ENCODE data around the gene GRAMD2B.
"Not testable (repeated sequence)": the region's sequence is repeated elsewhere in the genome, so short reads cannot be mapped to it uniquely, and the experiment has no call there.

Gene GRAMD2B, protein sequence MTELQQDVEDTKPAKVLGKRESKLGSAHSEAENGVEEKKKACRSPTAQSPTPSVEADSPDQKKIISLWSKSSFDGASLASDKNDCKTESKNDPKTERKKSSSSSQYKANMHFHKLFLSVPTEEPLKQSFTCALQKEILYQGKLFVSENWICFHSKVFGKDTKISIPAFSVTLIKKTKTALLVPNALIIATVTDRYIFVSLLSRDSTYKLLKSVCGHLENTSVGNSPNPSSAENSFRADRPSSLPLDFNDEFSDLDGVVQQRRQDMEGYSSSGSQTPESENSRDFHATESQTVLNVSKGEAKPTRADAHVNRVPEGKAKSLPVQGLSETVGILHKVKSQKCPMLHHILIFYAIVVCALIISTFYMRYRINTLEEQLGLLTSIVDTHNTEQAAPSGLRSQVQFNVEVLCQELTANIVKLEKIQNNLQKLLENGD

GRCh38 chr5:126422994-126423788, at the start of gene GRAMD2B:
GRAMD2B (plus strand) TSS chr5:126423409; CDS start chr5:126423607, 198 bp downstream.
- ATAC-seq (peak; percentile 91), DNase-seq (peak; percentile 67)
- no peaks in the 10 kb centered on the region for H3K9me3 Mint-ChIP-seq
- H3K36me3 Mint-ChIP-seq (ENCODE audit: low read depth), result peaks cover 3% of the 10 kb centered on the region
- H3K4me3 Mint-ChIP-seq, result peak within 1 kb of the TSS; percentile 87
- H3K4me1 Mint-ChIP-seq, result peaks cover 28% of the 10 kb centered on the region
- H3K27me3 Mint-ChIP-seq, result no peaks in the 10 kb centered on the region
- H3K27ac Mint-ChIP-seq, result peak within 1 kb of the TSS; percentile 82

DNA sequence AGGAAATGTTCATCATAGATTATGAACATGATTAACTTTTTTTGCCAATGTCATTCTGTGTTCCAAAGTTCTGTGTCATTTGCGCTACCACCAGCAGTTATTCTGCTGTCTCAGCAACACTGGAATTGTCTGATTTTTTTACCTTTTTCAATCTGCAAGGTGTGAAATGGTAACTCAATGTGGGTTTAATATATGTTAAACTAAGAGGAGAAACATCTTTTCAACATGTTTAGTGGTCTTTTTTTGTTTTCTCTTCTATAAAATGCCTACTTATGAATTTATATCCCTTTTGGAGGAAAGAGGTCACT, 49.1 kb upstream of the GRAMD2B start:
- H3K36me3 Mint-ChIP-seq (ENCODE audit: low read depth), result no peaks in the 10 kb centered on the region
- no peak for ATAC-seq
- H3K4me3 Mint-ChIP-seq, result no peak overlapping the region
- no peak for DNase-seq
- H3K27me3 Mint-ChIP-seq, result no peaks in the 10 kb centered on the region
- no peak overlapping the region for H3K27ac Mint-ChIP-seq
- no peaks in the 10 kb centered on the region for H3K9me3 Mint-ChIP-seq
- peaks cover 17% of the 10 kb centered on the region for H3K4me1 Mint-ChIP-seq

DNA sequence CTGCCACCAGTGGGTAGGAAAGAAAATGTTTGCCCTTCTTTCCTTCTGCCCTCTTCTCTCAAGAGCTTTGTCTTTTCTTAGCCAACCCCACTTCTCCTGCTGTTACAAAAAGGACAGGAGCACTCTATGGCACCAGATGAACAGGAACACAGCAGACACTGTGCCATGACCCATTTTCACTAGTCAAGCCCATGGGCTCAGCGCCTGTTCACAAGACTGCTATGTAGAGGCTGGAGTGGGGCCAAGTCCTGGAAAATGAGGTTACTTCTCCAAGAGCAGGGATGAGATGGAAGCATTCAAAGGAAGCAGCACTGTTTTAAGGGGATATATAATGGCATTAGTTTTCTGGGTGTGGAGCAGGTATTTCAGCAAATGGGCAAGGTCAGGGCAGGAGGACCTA, 46.8 kb upstream of the GRAMD2B start:
- Mint-ChIP-seq H3K36me3 (ENCODE audit: low read depth) (no peaks in the 10 kb centered on the region), H3K9me3 (peaks cover 3% of the 10 kb centered on the region), H3K4me3 (no peak overlapping the region), H3K27me3 (no peaks in the 10 kb centered on the region), H3K27ac (no peak overlapping the region), H3K4me1 (peaks cover 17% of the 10 kb centered on the region)
- ATAC-seq, result no peak
- no peak for DNase-seq

DNA sequence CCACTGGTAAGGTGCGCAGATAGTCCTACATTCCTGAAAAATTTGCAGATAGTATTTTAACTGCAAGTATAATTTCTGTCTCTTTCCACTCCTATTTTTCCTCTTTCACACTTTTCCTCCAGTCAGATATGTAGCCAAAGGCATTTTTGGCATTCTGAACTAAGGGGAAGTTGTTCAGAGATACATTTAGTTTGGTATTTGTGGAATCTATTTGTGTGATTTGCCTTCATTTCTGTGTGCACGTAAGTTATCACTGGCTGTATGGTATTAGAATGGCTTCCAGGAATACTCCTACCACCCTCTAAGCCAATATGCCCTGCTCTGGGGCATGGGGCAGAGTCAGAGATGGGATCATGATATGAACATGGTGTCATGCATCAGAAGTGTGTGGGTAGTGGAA, 45.8 kb upstream of the GRAMD2B start:
- Mint-ChIP-seq H3K36me3 (ENCODE audit: low read depth) (no peaks in the 10 kb centered on the region), H3K27ac (no peak overlapping the region), H3K27me3 (no peaks in the 10 kb centered on the region), H3K4me1 (peaks cover 17% of the 10 kb centered on the region), H3K9me3 (peaks cover 10% of the 10 kb centered on the region), H3K4me3 (no peak overlapping the region)
- ATAC-seq, result no peak
- no peak for DNase-seq

DNA sequence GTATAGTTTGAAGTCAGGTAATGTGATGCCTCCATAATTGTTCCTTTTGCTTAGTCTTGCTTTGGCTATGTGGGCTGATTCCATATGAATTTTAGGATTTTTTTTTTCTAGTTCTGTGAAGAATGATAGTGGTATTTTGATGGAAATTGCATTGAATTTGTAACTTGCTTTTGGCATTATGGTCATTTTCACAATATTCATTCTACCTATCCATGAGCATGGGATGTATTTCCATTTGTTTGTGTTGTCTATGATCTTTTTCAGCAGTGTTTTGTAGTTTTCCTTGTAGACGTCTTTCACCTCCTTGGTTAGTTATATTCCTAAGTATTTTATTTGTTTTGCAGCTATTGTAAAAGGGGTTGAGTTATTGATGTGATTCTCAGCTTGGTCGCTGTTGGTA, 42.9 kb upstream of the GRAMD2B start:
- not testable (repeated sequence) for H3K36me3 Mint-ChIP-seq (ENCODE audit: low read depth); H3K27ac Mint-ChIP-seq; ATAC-seq; H3K27me3 Mint-ChIP-seq; DNase-seq; H3K4me1 Mint-ChIP-seq; H3K4me3 Mint-ChIP-seq
- peaks cover 13% of the 10 kb centered on the region for H3K9me3 Mint-ChIP-seq

DNA sequence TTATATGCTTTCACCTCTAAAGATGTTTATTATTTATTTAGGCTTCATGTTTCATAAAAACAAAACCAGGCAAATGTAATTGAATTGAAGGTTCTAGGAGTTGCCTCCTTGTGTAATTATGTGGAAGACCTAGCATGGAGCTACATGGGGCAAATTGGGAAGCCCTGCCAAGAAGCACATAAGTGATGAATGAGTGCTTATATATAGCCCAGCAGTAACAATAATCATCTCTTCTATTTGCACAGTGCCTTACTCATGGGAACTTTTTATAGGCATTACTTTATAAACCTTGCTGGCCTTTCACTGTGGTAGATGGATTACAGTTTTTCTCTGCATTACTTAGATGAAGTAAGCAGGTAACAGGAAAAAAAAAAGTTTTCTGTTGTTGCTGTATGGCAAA, 40.0 kb upstream of the GRAMD2B start:
- ATAC-seq (no peak), DNase-seq (no peak)
- H3K27me3 Mint-ChIP-seq, result no peaks in the 10 kb centered on the region
- peaks cover 13% of the 10 kb centered on the region for H3K9me3 Mint-ChIP-seq
- H3K36me3 Mint-ChIP-seq (ENCODE audit: low read depth), result no peaks in the 10 kb centered on the region
- H3K27ac Mint-ChIP-seq, result no peak overlapping the region
- H3K4me3 Mint-ChIP-seq, result no peak overlapping the region
- H3K4me1 Mint-ChIP-seq, result no peaks in the 10 kb centered on the region

DNA sequence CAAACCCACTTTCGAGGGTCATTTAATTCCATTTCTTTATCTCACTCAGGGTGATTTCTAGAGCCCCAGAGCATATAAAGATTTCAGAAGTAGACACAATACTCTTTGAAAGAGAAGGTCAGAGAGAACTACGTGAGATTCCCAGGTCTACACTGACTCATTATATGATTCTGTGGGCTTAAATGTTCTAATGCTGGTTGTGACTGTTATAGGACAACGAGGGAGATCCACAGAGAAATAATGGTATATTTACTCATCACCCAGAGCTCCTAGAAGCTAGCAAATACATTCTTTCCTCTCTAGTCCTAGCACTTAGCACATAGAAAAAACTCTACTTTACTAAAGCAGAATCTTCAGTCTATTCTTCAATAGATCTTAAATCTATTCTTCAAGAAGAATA, 39.4 kb upstream of the GRAMD2B start:
- peaks cover 13% of the 10 kb centered on the region for H3K9me3 Mint-ChIP-seq
- H3K27ac Mint-ChIP-seq, result no peak overlapping the region
- no peaks in the 10 kb centered on the region for H3K36me3 Mint-ChIP-seq (ENCODE audit: low read depth)
- no peaks in the 10 kb centered on the region for H3K27me3 Mint-ChIP-seq
- DNase-seq (no peak), ATAC-seq (no peak)
- H3K4me3 Mint-ChIP-seq, result no peak overlapping the region
- no peaks in the 10 kb centered on the region for H3K4me1 Mint-ChIP-seq

GRCh38 chr5:126384985-126385384, 38.2 kb upstream of the GRAMD2B start:
- Mint-ChIP-seq H3K4me1 (no peaks in the 10 kb centered on the region), H3K27ac (no peak overlapping the region), H3K9me3 (peaks cover 13% of the 10 kb centered on the region), H3K27me3 (no peaks in the 10 kb centered on the region), H3K36me3 (ENCODE audit: low read depth) (no peaks in the 10 kb centered on the region), H3K4me3 (no peak overlapping the region)
- ATAC-seq (no peak), DNase-seq (no peak)

GRCh38 chr5:126385524-126386502, 37.4 kb upstream of the GRAMD2B start:
- ATAC-seq (no peak), DNase-seq (no peak)
- no peak overlapping the region for H3K4me3 Mint-ChIP-seq
- H3K4me1 Mint-ChIP-seq, result no peaks in the 10 kb centered on the region
- no peaks in the 10 kb centered on the region for H3K36me3 Mint-ChIP-seq (ENCODE audit: low read depth)
- H3K9me3 Mint-ChIP-seq, result peaks cover 13% of the 10 kb centered on the region
- H3K27me3 Mint-ChIP-seq, result no peaks in the 10 kb centered on the region
- no peak overlapping the region for H3K27ac Mint-ChIP-seq

- H3K4me1 Mint-ChIP-seq, result no peaks in the 10 kb centered on the region
- no peak overlapping the region for H3K4me3 Mint-ChIP-seq
- H3K9me3 Mint-ChIP-seq, result no peaks in the 10 kb centered on the region
- DNase-seq, result no peak
- H3K27me3 Mint-ChIP-seq, result no peaks in the 10 kb centered on the region
- H3K36me3 Mint-ChIP-seq (ENCODE audit: low read depth), result no peaks in the 10 kb centered on the region
- no peak overlapping the region for H3K27ac Mint-ChIP-seq
- ATAC-seq, result no peak
These were observed 34.0 kb upstream of the GRAMD2B start for GRCh38 chr5:126389179-126389578.

- Mint-ChIP-seq H3K4me3 (no peak overlapping the region), H3K27me3 (no peaks in the 10 kb centered on the region), H3K4me1 (no peaks in the 10 kb centered on the region), H3K27ac (no peak overlapping the region), H3K36me3 (ENCODE audit: low read depth) (no peaks in the 10 kb centered on the region), H3K9me3 (no peaks in the 10 kb centered on the region)
- ATAC-seq, result no peak
- no peak for DNase-seq
These were observed 33.2 kb upstream of the GRAMD2B start for GRCh38 chr5:126390051-126390450.

DNA sequence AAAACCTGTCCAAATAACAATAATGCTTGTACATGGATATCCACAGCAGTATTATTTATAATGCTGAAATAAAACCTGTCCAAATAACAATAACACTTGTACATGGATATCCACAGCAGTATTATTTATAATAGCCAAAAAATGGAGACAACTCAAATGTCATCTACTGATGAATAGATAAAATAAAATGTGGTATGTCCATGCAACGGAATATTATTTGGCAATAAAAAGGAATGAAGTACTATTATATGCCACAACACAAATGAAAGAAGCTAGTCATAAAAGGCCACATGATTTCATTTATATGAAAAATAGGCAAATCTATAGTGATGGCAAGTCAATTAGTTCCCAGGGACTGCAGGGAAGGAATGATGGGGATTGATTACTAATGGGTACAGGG, 31.8 kb upstream of the GRAMD2B start:
- DNase-seq (no peak), ATAC-seq (no peak)
- Mint-ChIP-seq H3K4me3 (no peak overlapping the region), H3K27me3 (no peaks in the 10 kb centered on the region), H3K4me1 (no peaks in the 10 kb centered on the region), H3K9me3 (no peaks in the 10 kb centered on the region), H3K36me3 (ENCODE audit: low read depth) (no peaks in the 10 kb centered on the region), H3K27ac (no peak overlapping the region)

- Mint-ChIP-seq H3K4me1 (no peaks in the 10 kb centered on the region), H3K9me3 (peaks cover 8% of the 10 kb centered on the region), H3K4me3 (no peak overlapping the region), H3K36me3 (ENCODE audit: low read depth) (no peaks in the 10 kb centered on the region), H3K27me3 (no peaks in the 10 kb centered on the region), H3K27ac (no peak overlapping the region)
- DNase-seq, result no peak
- ATAC-seq, result no peak
These were observed 28.9 kb upstream of the GRAMD2B start for GRCh38 chr5:126394211-126394788.

GRCh38 chr5:126395198-126395597, 28.0 kb upstream of the GRAMD2B start:
- ATAC-seq, result no peak
- no peaks in the 10 kb centered on the region for H3K4me1 Mint-ChIP-seq

More at GRCh38 chr5:126395198-126395597, 28.0 kb upstream of the GRAMD2B start:
- no peak for DNase-seq
- Mint-ChIP-seq H3K27ac (no peak overlapping the region), H3K4me3 (no peak overlapping the region), H3K9me3 (peaks cover 16% of the 10 kb centered on the region), H3K27me3 (no peaks in the 10 kb centered on the region), H3K36me3 (ENCODE audit: low read depth) (no peaks in the 10 kb centered on the region)

All from activated naive CD8-positive, alpha-beta T cell treated with anti-CD3 and anti-CD28 coated beads, Interleukin-2, amount 50 U/mL, for 24 hours (primary cell).